ENCODE data around the gene JARID2. TPM values are rescaled to one million over a fixed set of nuclear protein-coding genes. Genes with fewer than 3 reads are reported as not detected.
"Not testable (repeated sequence)": the region's sequence is repeated elsewhere in the genome, so short reads cannot be mapped to it uniquely, and the experiment has no call there.

JARID2 gene
- total RNA-seq, 1 donor: 9.1 TPM

DNA sequence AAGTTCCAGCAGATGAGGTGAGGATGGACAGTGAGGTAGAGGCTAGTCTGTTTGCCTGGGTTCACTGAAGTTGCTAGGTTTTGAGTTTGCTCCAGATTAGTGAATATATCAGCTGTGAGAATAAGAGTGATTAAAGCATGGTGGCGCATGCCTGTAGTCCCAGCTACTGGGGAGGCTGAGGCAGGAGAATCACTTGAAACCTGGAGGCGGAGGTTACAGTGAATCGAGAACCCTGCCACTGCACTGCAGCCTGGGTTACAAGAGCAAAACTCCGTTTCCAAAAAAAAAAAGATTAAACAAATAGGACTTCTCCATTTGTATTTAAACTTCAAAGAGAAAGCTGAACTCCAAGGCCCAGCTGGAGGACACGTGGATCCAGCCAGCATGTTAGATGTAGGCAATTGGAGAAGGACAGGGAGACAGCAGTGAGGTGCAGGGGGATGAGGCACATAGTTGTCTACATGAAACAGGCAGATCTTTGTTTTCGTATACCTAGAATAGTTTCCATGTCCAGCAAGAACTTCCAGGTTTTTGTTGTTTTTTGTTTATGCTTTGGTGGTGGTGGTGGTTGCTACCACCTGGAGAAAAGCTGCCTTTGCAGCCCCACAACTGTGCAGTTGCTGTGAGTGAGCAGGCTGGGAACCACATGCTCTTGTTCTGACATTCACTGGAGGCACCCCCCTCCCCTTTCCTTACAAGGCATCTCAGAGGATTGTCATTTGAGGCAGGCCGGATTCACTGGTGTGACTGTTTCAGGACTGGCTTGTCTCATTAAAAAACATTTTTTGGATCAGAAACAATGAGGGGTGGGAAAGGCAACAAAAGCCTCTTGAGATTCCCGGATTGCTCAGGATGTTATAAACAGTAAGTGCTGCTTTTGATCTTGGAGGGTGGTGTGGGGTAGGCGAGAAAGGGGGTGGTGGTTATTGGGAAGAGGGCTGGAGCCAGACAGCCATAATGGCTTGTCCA, 72.3 kb downstream of the JARID2 start:
- H3K4me3 ChIP-seq (ENCODE audit: low read depth, low read length): no peak overlapping the region
- no peak for DNase-seq (ENCODE audit: low read depth)

DNA sequence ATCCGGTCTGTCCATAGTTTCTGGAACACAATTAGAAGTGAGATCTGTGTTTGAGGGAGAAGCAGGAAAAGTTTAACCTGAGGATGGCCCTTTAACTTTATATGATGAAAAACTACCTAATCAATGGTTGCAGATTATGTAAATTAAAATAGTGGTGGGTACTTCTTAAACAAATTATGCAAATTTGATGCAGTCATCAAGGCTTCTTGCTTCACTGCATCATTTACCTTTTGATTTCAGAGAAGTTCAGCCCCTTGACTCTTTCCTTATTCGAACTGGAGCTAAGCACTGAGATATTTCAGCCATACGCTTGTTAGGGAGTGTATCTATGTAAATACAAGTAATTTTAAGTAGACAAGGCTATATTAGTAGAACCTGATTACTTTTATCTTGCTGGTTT, 73.8 kb downstream of the JARID2 start:
- TF ChIP-seq, protein P1, sequence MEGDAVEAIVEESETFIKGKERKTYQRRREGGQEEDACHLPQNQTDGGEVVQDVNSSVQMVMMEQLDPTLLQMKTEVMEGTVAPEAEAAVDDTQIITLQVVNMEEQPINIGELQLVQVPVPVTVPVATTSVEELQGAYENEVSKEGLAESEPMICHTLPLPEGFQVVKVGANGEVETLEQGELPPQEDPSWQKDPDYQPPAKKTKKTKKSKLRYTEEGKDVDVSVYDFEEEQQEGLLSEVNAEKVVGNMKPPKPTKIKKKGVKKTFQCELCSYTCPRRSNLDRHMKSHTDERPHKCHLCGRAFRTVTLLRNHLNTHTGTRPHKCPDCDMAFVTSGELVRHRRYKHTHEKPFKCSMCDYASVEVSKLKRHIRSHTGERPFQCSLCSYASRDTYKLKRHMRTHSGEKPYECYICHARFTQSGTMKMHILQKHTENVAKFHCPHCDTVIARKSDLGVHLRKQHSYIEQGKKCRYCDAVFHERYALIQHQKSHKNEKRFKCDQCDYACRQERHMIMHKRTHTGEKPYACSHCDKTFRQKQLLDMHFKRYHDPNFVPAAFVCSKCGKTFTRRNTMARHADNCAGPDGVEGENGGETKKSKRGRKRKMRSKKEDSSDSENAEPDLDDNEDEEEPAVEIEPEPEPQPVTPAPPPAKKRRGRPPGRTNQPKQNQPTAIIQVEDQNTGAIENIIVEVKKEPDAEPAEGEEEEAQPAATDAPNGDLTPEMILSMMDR (IDR thresholded peaks at IDR 0.05; ENCODE audit: insufficient read depth, low read depth, low read length): no peak

More for the DNA sequence above, 72.3 kb downstream of the JARID2 start:
- TF ChIP-seq, protein P1 (IDR thresholded peaks at IDR 0.05; ENCODE audit: insufficient read depth, low read depth, low read length): no peak

DNA sequence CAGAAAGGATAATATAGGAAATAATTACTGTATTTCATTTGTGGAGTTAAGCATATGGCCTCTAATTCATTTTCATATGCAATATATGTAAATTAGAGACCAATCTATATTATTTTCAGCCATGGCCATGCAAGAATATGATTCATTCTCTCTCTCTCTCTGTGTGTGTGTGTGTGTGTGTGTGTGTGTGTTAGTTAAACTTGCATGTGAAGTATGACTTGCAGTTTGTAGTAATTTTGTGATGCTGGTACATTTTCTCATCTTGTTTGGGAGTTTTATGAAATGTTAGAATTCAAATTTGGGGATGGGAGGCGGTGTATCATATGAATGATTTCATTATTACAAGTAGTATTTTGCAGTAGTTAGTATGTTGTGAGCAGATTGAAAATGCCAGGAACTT, 74.8 kb downstream of the JARID2 start:
- no peak for DNase-seq (ENCODE audit: low read depth)
- TF ChIP-seq, protein P1 (IDR thresholded peaks at IDR 0.05; ENCODE audit: insufficient read depth, low read depth, low read length): no peak
- H3K4me3 ChIP-seq (ENCODE audit: low read depth, low read length): no peak overlapping the region

More for the DNA sequence above, 73.8 kb downstream of the JARID2 start:
- DNase-seq (ENCODE audit: low read depth): no peak
- H3K4me3 ChIP-seq (ENCODE audit: low read depth, low read length): no peak overlapping the region

DNA sequence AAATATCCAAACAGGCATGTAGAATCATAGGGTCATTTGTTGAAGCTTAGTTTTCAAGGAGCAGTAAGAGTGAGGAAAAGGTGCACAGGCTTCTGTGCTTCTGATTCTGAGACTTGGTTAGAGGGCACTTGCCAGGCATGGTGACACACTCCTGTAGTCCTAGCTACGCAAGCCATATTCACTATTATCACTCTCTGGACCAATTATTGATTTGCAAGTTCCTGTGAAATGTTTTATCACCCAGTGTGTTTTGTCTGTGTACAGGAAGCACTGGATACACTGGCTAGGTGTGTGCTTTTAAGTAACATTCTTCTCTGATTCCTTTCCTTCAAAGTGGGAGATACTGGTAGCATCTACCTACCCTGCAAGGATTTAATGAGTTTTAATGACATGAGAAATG, 76.3 kb downstream of the JARID2 start:
- TF ChIP-seq, protein P1 (IDR thresholded peaks at IDR 0.05; ENCODE audit: insufficient read depth, low read depth, low read length): no peak
- DNase-seq (ENCODE audit: low read depth): no peak
- no peak overlapping the region for H3K4me3 ChIP-seq (ENCODE audit: low read depth, low read length)

DNA sequence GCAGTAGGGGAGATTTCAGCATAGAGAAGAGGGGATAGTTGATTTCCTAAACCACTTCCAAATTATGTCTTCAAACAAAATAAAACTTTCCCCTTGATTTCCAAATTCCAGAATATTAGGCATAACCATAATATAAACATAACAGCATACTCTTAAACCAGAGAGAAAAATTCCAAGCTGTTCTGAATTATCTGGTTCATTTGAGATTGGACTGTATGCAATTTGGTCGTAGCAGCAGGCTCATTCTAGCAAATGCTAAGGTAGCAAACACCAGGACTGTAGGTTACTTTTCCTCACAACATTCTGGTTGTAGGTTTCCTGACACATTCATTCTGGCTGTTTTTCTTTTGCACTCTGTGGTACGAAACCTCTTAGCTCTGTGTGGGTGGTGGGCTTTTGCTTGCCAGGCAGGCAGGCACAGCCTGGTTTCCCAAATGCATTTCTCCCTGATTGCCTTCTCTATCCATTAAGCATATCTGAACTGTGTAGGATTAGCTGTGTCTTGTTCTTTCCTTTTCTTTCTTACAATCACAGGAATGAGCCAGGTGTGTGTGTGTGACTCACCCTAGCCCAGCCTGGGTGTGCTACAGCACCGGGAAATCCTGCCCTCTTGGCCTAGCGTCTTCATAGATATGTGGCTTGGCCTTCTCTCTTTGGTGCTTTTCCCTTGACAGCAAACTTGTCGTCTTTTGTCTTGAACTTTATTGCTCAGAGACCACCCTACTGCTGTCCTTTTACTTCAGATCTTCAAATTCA, 77.1 kb downstream of the JARID2 start:
- no peak for DNase-seq (ENCODE audit: low read depth)
- H3K4me3 ChIP-seq (ENCODE audit: low read depth, low read length): no peak overlapping the region
- TF ChIP-seq, protein P1 (IDR thresholded peaks at IDR 0.05; ENCODE audit: insufficient read depth, low read depth, low read length): no peak

DNA sequence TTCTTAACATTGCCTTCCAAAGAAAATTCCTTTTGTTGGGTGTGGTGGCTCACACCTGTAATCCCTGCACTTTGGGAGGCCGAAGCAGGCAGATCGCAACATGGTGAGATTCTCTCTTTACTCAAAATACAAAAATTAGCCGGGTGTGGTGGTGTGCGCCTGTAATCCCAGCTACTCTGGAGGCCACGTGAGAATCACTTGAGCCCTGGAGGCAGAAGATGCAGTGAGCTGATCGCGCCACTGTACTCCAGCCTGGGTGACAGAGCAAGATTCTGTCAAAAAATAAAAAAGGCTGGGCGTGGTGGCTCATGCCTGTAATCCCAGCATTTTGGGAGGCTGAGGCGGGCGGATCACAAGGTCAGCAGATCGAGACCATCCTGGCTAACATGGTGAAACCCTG, 77.7 kb downstream of the JARID2 start:
- H3K4me3 ChIP-seq (ENCODE audit: low read depth, low read length); DNase-seq (ENCODE audit: low read depth): not testable (repeated sequence)

DNA sequence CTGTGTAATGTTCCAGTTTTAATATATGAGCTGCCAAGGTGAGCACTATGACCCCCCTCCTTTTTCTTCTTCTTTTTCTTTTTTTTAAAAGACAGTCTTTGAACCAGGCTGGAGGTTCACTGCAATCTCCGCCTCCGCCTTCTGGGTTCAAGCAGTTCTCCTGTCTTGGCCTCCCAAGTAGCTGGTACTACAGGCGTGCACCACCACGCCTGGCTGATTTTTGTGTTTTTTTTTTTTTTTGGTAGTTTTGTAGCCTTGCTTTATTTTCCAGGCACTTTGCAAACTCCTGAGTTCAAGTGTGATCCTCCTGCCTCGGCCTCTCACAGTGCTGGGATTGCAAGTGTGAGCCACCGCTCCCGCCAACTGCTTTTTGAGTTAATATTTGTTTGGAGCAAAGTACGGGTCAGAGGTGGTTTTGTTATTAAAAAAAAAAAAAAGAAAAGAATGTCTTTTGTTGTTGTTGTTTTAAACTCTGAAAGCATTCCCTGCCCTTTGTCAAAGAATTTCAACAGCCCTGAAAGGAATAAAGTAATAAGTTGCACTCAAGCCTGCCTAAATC, 78.6 kb downstream of the JARID2 start:
- no peak overlapping the region for H3K4me3 ChIP-seq (ENCODE audit: low read depth, low read length)
- TF ChIP-seq, protein P1 (IDR thresholded peaks at IDR 0.05; ENCODE audit: insufficient read depth, low read depth, low read length): no peak
- DNase-seq (ENCODE audit: low read depth): no peak
